B cell (primary cell): ENCODE results near the gene ICA1. TPM values are rescaled to one million over a fixed set of nuclear protein-coding genes. Genes with fewer than 3 reads are reported as not detected.
A peak's percentile ranks its signal among the peaks of the same experiment; 100 is the strongest.

Source experiments
- ATAC-seq: fragments of 200-7000 bp; cut with Tn5 transposase; one replicate; pipeline ENCODE4 v1.10.0; 2021; ENCODE audit warnings: low read depth, mild to moderate bottlenecking, moderate number of reproducible peaks, moderate library complexity
- CTCF ChIA-PET: fragments of 350-600 bp; sonication (Branson Sonifier 250); formaldehyde crosslinking; loops from one replicate; lab custom pipeline; 2021; ENCODE audit warnings: antibody characterized with exemption, inconsistent platforms; lab: Charles Lee
- POLR2A ChIA-PET: fragments of 350-600 bp; sonication (Branson Sonifier 250); formaldehyde crosslinking; loops from one replicate; lab custom pipeline; 2021; ENCODE audit warnings: antibody characterized with exemption; lab: Charles Lee
- DNase-seq: peaks from one replicate; pipeline ENCODE4 v3.0.0; 2013
- H2AFZ ChIP-seq: 2 replicates; pipeline ENCODE4 v1.6.1; 2012; ENCODE audit warnings: mild to moderate bottlenecking, low read depth, low read length; ENCODE audit not compliant: insufficient read depth, poor library complexity, severe bottlenecking
- H3K27ac ChIP-seq, 2 donors: 1 replicate in 1 of 2; 2 replicates in 1 of 2; pipeline ENCODE4 v1.5.1; 2012 to 2013; ENCODE audit warnings: low read length in 2 of 2, mild to moderate bottlenecking in 2 of 2, moderate library complexity in 1 of 2
- H3K27me3 ChIP-seq, 4 experiments: fragments of 200-600 bp in 1 of 4; sonication (generic) in 1 of 4; replicated peaks in 1 of 4; 1 replicate in 2 of 4; 2 replicates in 2 of 4; pipeline versions ENCODE4 v1.6.1 to v1.7.0; 2013 to 2016; ENCODE audit warnings: low read length in 3 of 4, mild to moderate bottlenecking in 2 of 4, mixed read lengths in 1 of 4, moderate library complexity in 1 of 4; ENCODE audit not compliant: insufficient read depth in 4 of 4, control insufficient read depth in 3 of 4; ENCODE audit errors: control extremely low read depth in 1 of 4
- H3K36me3 ChIP-seq, 2 experiments: replicated peaks in 1 of 2; 1 replicate in 1 of 2; 2 replicates in 1 of 2; pipeline versions ENCODE4 v1.6.1 to v1.7.1; 2013; ENCODE audit warnings: low read length in 1 of 2; ENCODE audit not compliant: insufficient read depth in 2 of 2, control insufficient read depth in 1 of 2; ENCODE audit errors: control extremely low read depth in 1 of 2, extremely low read depth in 1 of 2
- H3K4me1 ChIP-seq, 2 donors: fragments of 200-600 bp in 1 of 2; sonication (generic) in 1 of 2; 1 replicate in 1 of 2; 2 replicates in 1 of 2; pipeline versions ENCODE4 v1.5.1 to v1.6.1; 2013 to 2017; ENCODE audit warnings: low read length in 2 of 2; ENCODE audit not compliant: control insufficient read depth in 2 of 2, insufficient read depth in 2 of 2
- H3K4me2 ChIP-seq: replicated peaks from 2 replicates; pipeline ENCODE3; 2012; ENCODE audit warnings: mild to moderate bottlenecking, low read depth, low read length; ENCODE audit not compliant: poor library complexity, severe bottlenecking
- H3K4me3 ChIP-seq, 5 experiments: fragments of 200-600 bp in 1 of 5; sonication (generic) in 1 of 5; 1 replicate in 3 of 5; 2 replicates in 2 of 5; pipeline versions ENCODE4 v1.5.1 to v1.7.0; 2011 to 2016; ENCODE audit warnings: low read length in 4 of 5, mild to moderate bottlenecking in 4 of 5, low read depth in 2 of 5, control low read depth in 1 of 5, moderate library complexity in 1 of 5; ENCODE audit not compliant: insufficient read depth in 1 of 5; ENCODE audit errors: control extremely low read depth in 1 of 5, extremely low read depth in 1 of 5
- H3K79me2 ChIP-seq: fragments of 200-600 bp; sonication (generic); one replicate; pipeline ENCODE4 v1.6.0; 2016; ENCODE audit warnings: low read length; ENCODE audit not compliant: control insufficient read depth, insufficient read depth
- H3K9ac ChIP-seq: fragments of 200-600 bp; sonication (generic); 2 replicates; pipeline ENCODE4 v1.6.1; 2017; ENCODE audit warnings: mild to moderate bottlenecking, low read length, moderate library complexity
- H3K9me3 ChIP-seq, 3 donors: one replicate each; pipeline versions ENCODE4 v1.6.1 to v1.7.1; 2013; ENCODE audit warnings: low read length in 2 of 3; ENCODE audit not compliant: control insufficient read depth in 2 of 3, insufficient read depth in 1 of 3; ENCODE audit errors: control extremely low read depth in 1 of 3
- H4K20me1 ChIP-seq: 2 replicates; pipeline ENCODE4 v1.6.0; 2012; ENCODE audit warnings: mild to moderate bottlenecking, low read length; ENCODE audit not compliant: insufficient read depth, control insufficient read depth, poor library complexity, severe bottlenecking
- H3K27ac Mint-ChIP-seq: one replicate; pipeline ENCODE4 v1.8.0; 2021; ENCODE audit warnings: mixed read lengths
- H3K27me3 Mint-ChIP-seq: one replicate; pipeline ENCODE4 v1.8.0; 2021; ENCODE audit warnings: mixed read lengths
- H3K4me1 Mint-ChIP-seq: one replicate; pipeline ENCODE4 v1.8.0; 2021; ENCODE audit warnings: mixed read lengths
- H3K4me3 Mint-ChIP-seq: one replicate; pipeline ENCODE4 v1.8.0; 2021; ENCODE audit warnings: mixed read lengths
- H3K9me3 Mint-ChIP-seq: one replicate; pipeline ENCODE4 v1.8.0; 2022; ENCODE audit warnings: mixed read lengths; ENCODE audit not compliant: insufficient read depth
- CTCF ChIP-seq: fragments of 200-600 bp; IDR thresholded peaks from one replicate; pipeline ENCODE4 v1.8.0; 2022; ENCODE audit warnings: antibody characterized with exemption, mild to moderate bottlenecking
- EZH2 ChIP-seq: IDR thresholded peaks from 2 replicates; pipeline ENCODE4 v1.6.1; 2012; ENCODE audit warnings: borderline replicate concordance, low read depth, mild to moderate bottlenecking, moderate library complexity, low read length; ENCODE audit not compliant: insufficient read depth, poor library complexity, severe bottlenecking
- WGBS: methylation state at CpG from one replicate; pipeline ENCODE4 v1.1.5; 2013; ENCODE audit warnings: missing lambda C conversion rate; ENCODE audit not compliant: insufficient coverage; 5-methylcytosine and 5-hydroxymethylcytosine counted together
- intact Hi-C: fragments of 100-400 bp; cut with micrococcal nuclease; formaldehyde crosslinking; loops from one replicate; pipeline ENCODE4 v1.10.0; 2022
- polyA plus RNA-seq: library from polyadenylated mRNA; depleted of rRNA; stranded (reverse); fragments of >200 nt; gene quantifications from 2 replicates; pipeline ENCODE4 v1.2.3, GENCODE V29; 2012
- total RNA-seq, 2 donors: library from RNA; stranded (reverse); fragments of 120-200 nt in 1 of 2; gene quantifications; 1 replicate in 1 of 2; 2 replicates in 1 of 2; pipeline versions ENCODE4 v1.2.3 to v1.2.4, GENCODE V29; 2013 to 2022

Gene ICA1
- total and polyA plus RNA-seq, 2 donors (not counting 1 experiment from before 2014, with no cell fraction given): 0.03 TPM; not detected in 1

DNA sequence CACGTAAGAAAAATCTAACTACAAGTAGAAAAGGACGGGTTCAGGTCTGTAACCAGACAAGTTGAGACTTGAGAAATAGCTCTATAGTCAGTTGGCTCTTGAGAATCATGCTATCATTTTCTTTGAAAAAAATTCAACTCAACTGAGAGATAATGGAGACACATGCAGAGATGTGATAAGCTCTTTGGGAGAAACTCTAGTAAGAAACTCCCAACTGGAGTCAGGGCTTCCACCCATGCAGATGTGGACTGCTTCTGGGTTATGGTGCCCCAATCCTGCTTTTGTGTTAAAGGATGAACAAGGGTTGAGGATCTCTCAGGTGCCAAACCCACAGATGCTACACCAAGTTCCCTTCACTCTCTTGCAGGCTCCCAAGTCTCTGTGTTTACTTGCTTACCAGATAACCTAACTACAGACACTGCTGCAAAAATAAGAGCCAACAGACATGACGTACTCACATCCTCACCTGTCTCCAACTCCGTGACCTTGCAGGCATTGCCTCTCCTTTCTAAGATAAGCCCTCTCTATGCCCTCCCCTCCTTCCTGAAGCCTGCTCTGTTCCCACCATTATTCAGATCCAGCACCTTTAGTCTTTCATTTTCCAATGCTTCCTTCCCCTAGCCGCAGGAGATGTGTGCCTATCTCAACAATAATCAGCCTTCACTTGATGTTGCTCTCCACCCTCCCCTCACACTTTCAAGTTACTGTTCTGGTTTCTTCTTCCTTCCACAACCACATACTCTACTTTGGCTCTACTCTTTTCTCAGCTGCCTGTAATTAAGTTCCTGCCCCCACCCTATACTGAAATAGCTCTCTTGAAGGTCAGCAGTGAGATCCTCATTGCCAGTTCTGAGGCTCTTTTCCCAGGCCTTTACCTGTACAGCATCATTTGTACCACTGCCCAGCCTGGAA, 130.0 kb downstream of the ICA1 start:
- Histone ChIP-seq H3K79me2 (no peaks in the 10 kb centered on the region), H3K27ac (peak overlapping the region; percentile 39 to 68), H3K27me3 (no peaks in the 10 kb centered on the region), H3K4me2 (peak overlapping the region; percentile 36), H2AFZ (peak overlapping the region; percentile 39), H3K9ac (no peak overlapping the region), H3K9me3 (no peaks in the 10 kb centered on the region), H3K4me1 (peaks cover 24 to 43% of the 10 kb centered on the region in 2 donors), H3K4me3 (no peak overlapping the region), H3K36me3 (no peaks in the 10 kb centered on the region), H4K20me1 (no peaks in the 10 kb centered on the region)
- TF ChIP-seq CTCF: no peak
- no peak for TF ChIP-seq EZH2
- H3K9me3 Mint-ChIP-seq: no peaks in the 10 kb centered on the region
- H3K27me3 Mint-ChIP-seq: no peaks in the 10 kb centered on the region
- ATAC-seq (peak; percentile 41), DNase-seq (peak; percentile 26)
- WGBS: 59% methylated on average over 3 of the region's 5 CpGs
- peak overlapping the region; percentile 69 for H3K27ac Mint-ChIP-seq
- H3K4me3 Mint-ChIP-seq: peak overlapping the region; percentile 31
- peaks cover 49% of the 10 kb centered on the region for H3K4me1 Mint-ChIP-seq
- intact Hi-C loops: no loop called here
- CTCF ChIA-PET: interaction anchor here (1.3 kb wide), 1 partner anchor 451 kb away, joined by 4 read pairs; no protein-coding TSS in a partner anchor
- POLR2A ChIA-PET: no interaction called here

DNA sequence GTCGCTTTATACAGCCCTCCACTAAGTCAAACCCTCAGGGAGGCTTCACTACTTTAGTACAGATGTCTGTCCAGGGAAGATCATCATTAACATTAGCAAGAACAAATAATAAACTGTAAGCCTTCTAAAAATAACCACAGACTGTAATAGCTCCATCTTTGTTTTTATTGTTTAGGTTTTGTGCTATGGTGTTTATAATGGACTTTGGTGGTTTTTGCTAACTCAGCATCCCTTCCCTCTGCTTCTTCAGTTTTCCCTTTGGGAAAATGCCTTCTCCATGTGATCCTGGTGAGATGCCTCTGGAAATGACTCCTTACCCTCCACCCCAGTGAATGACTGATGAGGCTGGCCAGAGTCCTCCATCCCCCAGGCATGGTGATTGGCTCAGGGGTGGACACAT, 131.3 kb downstream of the ICA1 start:
- Histone ChIP-seq H3K4me1 (peaks cover 33 to 56% of the 10 kb centered on the region in 2 donors), H3K4me2 (no peak overlapping the region), H3K27me3 (no peaks in the 10 kb centered on the region), H3K4me3 (no peak overlapping the region), H3K27ac (no peak overlapping the region), H3K9ac (no peak overlapping the region), H4K20me1 (no peaks in the 10 kb centered on the region), H3K79me2 (no peaks in the 10 kb centered on the region), H2AFZ (no peak overlapping the region), H3K36me3 (no peaks in the 10 kb centered on the region), H3K9me3 (no peaks in the 10 kb centered on the region)
- intact Hi-C loops: no loop called here
- DNase-seq: no peak
- H3K4me1 Mint-ChIP-seq: peaks cover 57% of the 10 kb centered on the region
- no peak for ATAC-seq
- CTCF ChIA-PET: interaction anchor here (1.3 kb wide), 1 partner anchor 449 kb away, joined by 4 read pairs; no protein-coding TSS in a partner anchor
- no peak overlapping the region for H3K4me3 Mint-ChIP-seq
- WGBS: no CpG with 5 or more reads among the region's 1 CpG
- no peak overlapping the region for H3K27ac Mint-ChIP-seq
- POLR2A ChIA-PET: no interaction called here
- H3K9me3 Mint-ChIP-seq: no peaks in the 10 kb centered on the region
- no peaks in the 10 kb centered on the region for H3K27me3 Mint-ChIP-seq
- TF ChIP-seq EZH2: no peak
- TF ChIP-seq CTCF: no peak
